K562 (cell line): ENCODE measurements around the gene GDF15. TPM values are rescaled to one million over a fixed set of nuclear protein-coding genes. Genes with fewer than 3 reads are reported as not detected.

Source experiments
- E2F3 ChIP-seq: fragments of 250-450 bp; sonication (Bioruptor Pico); IDR thresholded peaks from 2 replicates; pipeline ENCODE4 v1.4.0; 2020; ENCODE audit warnings: mild to moderate bottlenecking
- HDAC1 ChIP-seq, 2 experiments: fragments of 450-650 bp; IDR thresholded peaks; 2 replicates each; pipeline ENCODE4 v1.6.1; 2016 to 2017; ENCODE audit warnings: inconsistent platforms in 1 of 2, mild to moderate bottlenecking in 1 of 2, moderate library complexity in 1 of 2
- POLR2G ChIP-seq: fragments of 200-400 bp; formaldehyde crosslinking; IDR thresholded peaks from 2 replicates; pipeline ENCODE4 v1.6.1; 2017; ENCODE audit warnings: low read depth, mild to moderate bottlenecking, antibody characterized with exemption, low read length, moderate library complexity
- RAD51 ChIP-seq: fragments of 450-650 bp; IDR thresholded peaks from 2 replicates; pipeline ENCODE4 v1.7.1; 2016; ENCODE audit warnings: low read depth, mild to moderate bottlenecking, borderline replicate concordance
- TSHZ1 ChIP-seq: fragments of 250-450 bp; sonication (Bioruptor Pico); IDR thresholded peaks from 2 replicates; pipeline ENCODE4 v1.4.0; 2020; ENCODE audit warnings: mild to moderate bottlenecking, moderate library complexity
- YY1 ChIP-seq, 3 experiments: IDR thresholded peaks; 2 replicates each; pipeline ENCODE4 v1.6.1; 2011; ENCODE audit warnings: low read length in 2 of 3, mild to moderate bottlenecking in 2 of 3, moderate library complexity in 2 of 3, borderline replicate concordance in 1 of 3, control low read depth in 1 of 3, low read depth in 1 of 3; ENCODE audit not compliant: insufficient read depth in 3 of 3, insufficient replicate concordance in 2 of 3, control insufficient read depth in 1 of 3, insufficient read length in 1 of 3; ENCODE audit errors: extremely low read depth in 1 of 3
- ZBTB2 ChIP-seq: fragments of 450-650 bp; IDR thresholded peaks from 2 replicates; pipeline ENCODE4 v1.6.1; 2016; ENCODE audit warnings: antibody characterized with exemption
- ZBTB40 ChIP-seq, 2 experiments: fragments of 450-650 bp in 1 of 2; sonication (generic) in 1 of 2; formaldehyde crosslinking in 1 of 2; IDR thresholded peaks; 2 replicates each; pipeline versions ENCODE4 v1.7.1 to v1.9.0; 2016 to 2022; ENCODE audit warnings: inconsistent platforms in 1 of 2, mild to moderate bottlenecking in 1 of 2, missing genetic modification reagents in 1 of 2
- polyA plus RNA-seq, 8 experiments: library from polyadenylated mRNA; depleted of rRNA in 4 of 8; stranded (reverse) in 5 of 8; unstranded in 3 of 8; fragments of >200 nt; fragmentation: Nextera tagmentation in 2 of 8; fragmentation: Illumina TruSeq in 1 of 8; extraction: Ambion mirVana in 2 of 8; extraction: Trizol in 1 of 8; gene quantifications; 2 replicates each; pipeline versions ENCODE4 v1.2.1 to v1.2.3, GENCODE V29; 2011 to 2014; ENCODE audit warnings: inconsistent platforms in 1 of 8, missing spikeins in 1 of 8
- total RNA-seq, 7 experiments: library from RNA; depleted of rRNA in 6 of 7; stranded (reverse); fragments of >200 nt in 6 of 7; fragmentation: Illumina TruSeq in 2 of 7; extraction: Trizol in 2 of 7; gene quantifications; 2 replicates each; pipeline versions ENCODE4 v1.2.1 to v1.2.3, GENCODE V29; 2011 to 2021; ENCODE audit warnings: low replicate concordance in 1 of 7

Gene GDF15
- total and polyA plus RNA-seq, 9 of the 15 experiments (the other 6 are each of a cell fraction or from before 2014, with no cell fraction given): 2.3 to 82.4 (median 12.5) TPM

DNA sequence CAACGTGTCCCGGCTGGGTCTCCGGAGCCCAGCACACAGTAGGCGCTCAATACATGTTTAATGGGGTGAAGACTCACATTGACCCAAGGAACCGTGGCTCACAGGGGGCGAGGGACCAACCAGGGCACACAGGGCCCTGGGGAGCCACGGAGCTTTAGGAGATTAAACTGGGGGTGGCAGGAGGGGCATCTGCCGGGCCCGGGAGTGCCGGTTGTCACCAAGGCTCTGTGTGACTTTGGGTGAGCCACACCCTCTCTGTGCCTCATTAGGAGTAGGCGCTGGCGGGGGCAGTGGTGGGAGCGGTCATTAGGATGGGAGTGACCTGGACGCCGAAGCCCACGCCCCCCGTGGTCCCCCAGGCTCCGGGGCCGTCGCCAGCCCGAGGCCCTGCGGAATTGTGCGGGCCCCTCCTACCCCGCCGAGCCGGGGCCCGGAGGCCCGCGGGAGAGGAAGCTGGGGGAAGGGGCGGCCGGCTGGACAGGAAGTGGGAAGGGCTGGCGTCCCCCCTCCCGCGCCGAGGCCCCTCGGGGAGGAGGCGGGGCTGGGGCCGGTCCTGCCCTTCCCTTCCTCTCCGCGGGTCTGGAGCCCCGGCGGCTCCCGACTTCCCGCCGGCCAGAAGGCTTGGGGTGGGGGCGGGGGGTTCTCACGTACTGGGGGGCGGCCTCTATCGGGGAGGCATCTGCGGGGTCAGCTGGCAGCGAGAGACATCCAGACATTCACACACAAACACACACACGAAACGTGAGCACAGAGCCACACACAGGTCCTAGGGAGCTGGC is 31.5 kb downstream of the GDF15 start (continued):
- TF ChIP-seq ZBTB40 (IDR thresholded peaks at IDR 0.05) (peak; percentile 93), ZBTB40 (CRISPR knock-in tag; IDR thresholded peaks at IDR 0.05) (no peak), ZBTB2 (0 out of 2 replicates have a peak, but pooled peaks have one; percentile 19), POLR2G (peak; percentile 86), TSHZ1 (CRISPR knock-in tag) (peak; percentile 58; the same call in 1 of the 2 replicates), RAD51 (peak; percentile 25; the same call in 1 of the 2 replicates), YY1 (IDR thresholded peaks at IDR 0.05; ENCODE audit: borderline replicate concordance in 1 of 3, control insufficient read depth in 1 of 3, extremely low read depth in 1 of 3, insufficient read depth in 3 of 3, insufficient read length in 1 of 3, insufficient replicate concordance in 2 of 3, low read depth in 1 of 3, low read length in 2 of 3) (peak in 1 of 3 experiments; percentile 33), E2F3 (CRISPR knock-in tag) (no peak), HDAC1 (IDR thresholded peaks at IDR 0.05) (peak in 1 of 2 experiments; percentile 38; a peak in 1 of 4 replicates)
